Stimulated activated CD8-positive, alpha-beta memory T cell treated with anti-CD3 and anti-CD28 coated beads, Interleukin-7, amount 100 ng/mL, for 24 hours (primary cell): ENCODE measurements around the gene DEFB132.

Experiments
- DNase-seq: peaks from one replicate; pipeline ENCODE4 v3.0.0-alpha.2; 2020; ENCODE audit warnings: low read depth

Gene DEFB132

GRCh38 chr20:266596-267562 is 9.4 kb downstream of the DEFB132 start:
- DNase-seq: peak; percentile 89

DNA sequence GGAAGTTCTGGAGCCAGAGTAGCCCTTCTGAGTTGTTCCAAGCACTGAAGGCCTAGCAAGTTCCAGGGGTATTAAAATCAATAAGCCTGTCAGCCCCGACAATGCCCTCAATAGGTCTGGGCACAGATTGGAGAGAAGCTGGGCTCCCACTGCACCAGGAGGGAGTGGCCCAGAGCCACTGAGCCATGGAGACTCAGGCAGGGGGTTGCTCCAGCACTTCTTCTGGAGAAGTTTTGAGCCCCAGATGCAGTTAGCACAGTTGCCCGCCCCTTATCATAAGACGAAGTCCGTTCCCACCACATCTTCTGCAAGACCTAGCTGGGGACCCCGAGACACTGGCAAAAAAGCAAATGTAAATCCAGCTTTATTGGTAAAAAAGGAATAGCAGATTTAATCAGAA is 13.0 kb downstream of the DEFB132 start:
- DNase-seq: no peak

- no peak for DNase-seq
Measured at GRCh38 chr20:271069-271468, 13.5 kb downstream of the DEFB132 start.

DNA sequence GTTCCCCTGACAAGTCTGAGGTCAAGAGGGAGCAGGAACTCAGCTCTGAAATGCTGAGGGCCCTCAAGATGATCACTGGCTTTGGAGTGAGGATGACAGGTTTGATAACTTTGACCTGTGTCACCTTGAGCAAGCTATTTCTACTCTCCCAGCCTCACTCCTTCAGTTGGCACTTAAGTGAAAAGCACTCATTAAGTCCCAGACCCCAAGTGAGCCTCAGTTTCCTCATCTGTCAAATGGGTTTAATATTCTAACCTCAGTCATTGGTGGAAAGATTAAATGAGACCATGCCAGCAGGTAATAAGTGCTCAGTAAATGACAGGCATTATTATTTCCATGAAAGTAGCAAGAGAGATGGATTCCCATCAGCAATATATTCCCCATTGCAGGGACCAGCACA is 14.0 kb downstream of the DEFB132 start:
- DNase-seq: no peak

- no peak for DNase-seq
Measured at GRCh38 chr20:272718-273117, 15.2 kb downstream of the DEFB132 start.

GRCh38 chr20:273884-274283 is 16.4 kb downstream of the DEFB132 start:
- DNase-seq: no peak

DNA sequence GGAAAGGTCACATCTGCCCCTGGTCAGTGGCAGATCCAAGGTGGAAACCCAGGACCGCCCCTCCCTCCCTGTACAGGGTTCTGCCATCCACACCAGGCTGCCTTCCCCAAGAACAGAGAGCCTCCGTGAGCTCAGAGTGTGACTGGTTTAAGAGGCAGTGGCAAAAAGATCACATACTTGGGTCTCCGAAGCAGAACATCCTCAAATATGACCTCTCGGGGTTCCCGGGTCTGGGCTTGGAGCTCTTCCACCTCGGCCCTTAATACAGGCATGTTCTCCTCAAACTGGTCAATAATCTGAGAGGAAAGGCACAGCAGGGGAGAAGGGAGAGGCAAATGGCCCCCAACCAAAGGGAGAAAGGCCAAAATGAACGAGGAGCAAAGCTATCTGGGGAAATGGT is 18.3 kb downstream of the DEFB132 start:
- no peak for DNase-seq

- no peak for DNase-seq
Measured at GRCh38 chr20:276620-277495, 19.3 kb downstream of the DEFB132 start.

- no peak for DNase-seq
Measured at GRCh38 chr20:277496-277781, 19.9 kb downstream of the DEFB132 start.

- no peak for DNase-seq
Measured at GRCh38 chr20:278181-278580, 20.7 kb downstream of the DEFB132 start.

DNA sequence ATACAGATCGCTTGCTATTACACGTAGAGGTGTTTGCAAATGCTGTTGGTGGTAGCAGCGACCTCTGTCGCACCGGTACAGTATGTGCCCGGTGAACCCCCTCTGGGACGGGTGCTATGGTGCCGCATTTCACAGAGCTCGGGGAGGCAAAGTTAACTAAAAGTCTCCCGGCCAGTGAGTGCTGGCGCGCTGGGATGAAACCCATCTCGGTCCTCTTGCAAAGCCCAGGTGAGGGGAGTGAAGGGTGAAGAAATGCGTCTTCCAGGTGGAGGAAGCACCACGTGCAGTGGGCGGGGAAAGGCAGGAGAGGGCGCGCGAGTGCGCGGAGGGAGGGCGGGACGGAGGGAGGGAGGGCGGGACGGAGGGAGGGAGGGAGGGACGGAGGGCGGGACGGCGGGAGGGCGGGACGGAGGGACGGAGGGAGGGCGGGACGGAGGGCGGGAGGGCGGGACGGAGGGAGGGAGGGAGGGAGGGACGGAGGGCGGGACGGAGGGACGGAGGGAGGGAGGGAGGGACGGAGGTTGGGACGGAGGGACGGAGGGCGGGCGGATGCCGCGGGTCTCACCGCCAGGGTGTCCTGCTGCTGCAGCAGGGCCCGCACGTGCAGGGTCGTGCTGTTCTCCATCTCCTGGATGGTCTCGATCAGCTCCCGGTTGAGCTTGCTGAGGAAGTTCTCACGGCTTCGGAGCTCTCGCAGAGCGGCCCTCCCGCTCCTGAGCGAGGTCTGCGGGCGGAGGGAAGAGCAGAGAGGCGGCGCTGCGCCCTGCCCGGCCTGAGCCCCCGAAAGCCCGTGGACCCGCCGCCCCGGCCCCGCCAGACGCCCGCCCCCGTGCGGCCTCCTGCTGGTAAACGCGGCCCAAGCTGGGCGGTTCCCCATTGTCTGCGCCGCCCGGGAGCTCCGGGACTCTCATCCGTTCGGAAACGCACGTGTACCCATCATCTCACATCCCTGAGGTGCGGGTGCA is 21.4 kb downstream of the DEFB132 start:
- no peak for DNase-seq

DNA sequence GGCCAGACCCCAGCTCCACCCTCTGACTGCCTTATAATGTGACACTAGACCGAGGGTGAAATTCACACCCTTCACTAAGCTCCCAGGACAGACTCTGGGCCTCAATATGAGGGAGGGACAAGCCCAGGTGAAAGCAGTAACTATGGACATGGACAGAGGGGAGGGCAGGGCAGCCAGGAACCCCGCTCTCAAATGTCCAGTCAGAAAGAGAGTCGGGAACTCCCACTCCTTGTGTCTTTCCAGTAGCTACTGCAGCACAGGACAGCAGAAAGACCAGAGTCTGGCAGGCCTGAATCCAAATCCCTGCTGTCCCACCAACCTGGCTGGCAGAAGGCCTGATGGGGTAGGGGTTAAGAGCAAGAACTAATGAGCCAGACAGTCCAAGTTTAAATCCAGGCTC is 26.6 kb downstream of the DEFB132 start:
- DNase-seq: no peak

DNA sequence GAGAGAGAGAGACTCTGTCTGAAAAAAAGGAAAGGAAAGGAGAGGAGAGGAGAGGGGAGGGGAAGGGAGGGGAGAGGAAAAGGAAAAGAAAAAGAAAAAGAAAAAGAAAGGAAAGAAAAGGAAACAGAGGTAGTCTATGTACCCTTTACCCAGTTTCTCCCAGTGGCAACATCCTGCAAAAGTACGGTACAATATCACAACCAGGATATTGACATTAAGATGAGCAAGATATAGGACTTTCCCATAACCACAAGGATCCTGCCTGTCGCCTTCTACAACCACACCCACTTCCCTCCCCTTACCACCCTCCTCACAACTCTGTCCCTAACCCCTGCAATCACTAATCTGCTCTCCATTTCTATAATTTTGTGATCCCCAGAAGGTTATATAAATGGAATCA is 29.0 kb downstream of the DEFB132 start:
- DNase-seq: no peak

DNA sequence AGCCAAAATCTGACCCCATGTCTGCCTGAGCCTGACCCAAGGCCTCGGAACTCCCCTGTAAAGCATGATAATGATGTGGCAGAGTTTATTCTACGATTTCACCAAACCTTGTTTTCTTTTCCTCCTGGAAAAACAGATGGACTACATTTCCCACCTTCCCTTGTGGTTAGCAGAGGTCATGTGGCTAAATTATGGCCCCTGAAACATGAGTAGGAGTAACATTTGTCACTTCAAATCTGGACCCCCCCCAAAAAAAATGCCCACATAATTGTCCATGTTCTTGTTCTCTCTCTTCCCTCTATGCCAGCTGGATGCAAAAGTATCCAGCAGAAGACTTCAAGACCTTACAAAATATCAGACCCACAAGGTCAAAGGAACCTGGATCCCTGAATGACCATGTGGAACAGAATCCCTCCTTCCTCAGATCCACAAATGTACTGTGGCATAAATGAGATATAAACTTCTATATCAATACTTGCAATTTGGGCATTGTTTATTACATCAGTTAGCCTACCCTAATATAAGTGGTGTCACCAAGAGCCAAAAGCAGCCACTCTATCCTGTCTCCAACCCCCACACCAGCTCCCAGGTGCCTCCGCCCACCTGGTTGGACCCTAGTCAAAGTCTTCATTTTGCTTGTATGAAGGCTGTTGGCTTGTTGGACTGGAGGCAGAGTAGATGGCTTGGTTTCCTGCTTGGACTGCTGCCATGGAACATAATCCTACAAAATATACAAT is 31.6 kb downstream of the DEFB132 start:
- no peak for DNase-seq

DNA sequence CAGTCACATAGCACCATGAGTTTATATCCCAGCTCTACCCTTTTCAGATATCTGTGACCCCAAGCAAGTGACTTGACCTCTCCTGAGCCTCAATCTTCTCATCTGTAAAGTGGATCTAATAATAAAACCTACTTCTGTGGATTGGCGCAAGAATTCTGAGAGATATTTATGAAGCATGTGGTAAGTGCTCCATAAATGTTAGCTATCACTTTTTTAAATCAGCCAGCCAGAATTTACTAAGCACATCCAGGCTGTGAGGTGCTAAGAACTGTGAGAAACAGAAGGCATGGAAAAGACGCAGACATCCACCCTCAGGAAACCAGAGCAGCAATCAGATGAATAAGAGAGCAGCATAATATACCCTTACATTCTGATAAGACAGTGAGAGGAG is 32.2 kb downstream of the DEFB132 start:
- no peak for DNase-seq

DNA sequence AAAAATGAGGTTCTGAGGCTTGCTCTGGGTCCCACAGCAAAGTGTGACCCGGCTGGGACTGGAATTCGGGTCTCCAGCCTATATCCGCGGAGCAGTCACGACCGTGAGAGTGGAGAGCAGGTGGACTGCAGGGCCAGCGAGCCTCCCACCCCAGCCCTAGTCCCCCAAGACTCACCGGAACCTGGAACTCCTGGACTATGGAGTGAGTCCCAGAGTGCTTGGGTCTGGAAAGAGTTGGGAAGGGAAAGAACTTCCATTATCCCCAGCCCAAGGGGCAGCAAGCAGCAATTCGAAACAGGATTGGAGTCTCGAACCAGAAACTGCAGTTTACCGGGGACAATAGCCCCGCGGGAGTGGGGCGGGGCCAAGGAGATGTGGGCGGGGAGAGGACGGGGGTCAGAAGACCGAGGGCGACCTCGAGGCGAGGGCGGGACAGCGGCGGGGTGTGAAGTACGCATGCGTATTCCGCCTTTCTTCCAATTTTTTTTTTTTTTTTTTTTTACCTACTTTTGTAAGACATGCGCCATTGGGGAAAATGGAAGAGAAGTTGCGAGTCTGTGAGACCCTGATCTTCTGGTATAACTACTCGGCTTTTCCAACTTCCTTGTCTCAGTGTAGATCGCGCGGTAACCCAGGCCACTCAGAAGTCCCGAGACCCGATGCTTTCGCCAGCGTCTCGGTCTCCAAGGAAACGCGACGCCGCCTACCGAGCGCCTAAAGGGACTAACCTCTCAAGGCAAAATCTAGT is 32.7 kb downstream of the DEFB132 start, which contains the start of gene C20orf96:
C20orf96 (minus strand) TSS at position 667 of the 748 bp plus-strand sequence; CDS start at position 527, 140 bp downstream.
- DNase-seq: peak; percentile 73

- DNase-seq: no peak
Measured at GRCh38 chr20:294602-295001, 37.1 kb downstream of the DEFB132 start.

DNA sequence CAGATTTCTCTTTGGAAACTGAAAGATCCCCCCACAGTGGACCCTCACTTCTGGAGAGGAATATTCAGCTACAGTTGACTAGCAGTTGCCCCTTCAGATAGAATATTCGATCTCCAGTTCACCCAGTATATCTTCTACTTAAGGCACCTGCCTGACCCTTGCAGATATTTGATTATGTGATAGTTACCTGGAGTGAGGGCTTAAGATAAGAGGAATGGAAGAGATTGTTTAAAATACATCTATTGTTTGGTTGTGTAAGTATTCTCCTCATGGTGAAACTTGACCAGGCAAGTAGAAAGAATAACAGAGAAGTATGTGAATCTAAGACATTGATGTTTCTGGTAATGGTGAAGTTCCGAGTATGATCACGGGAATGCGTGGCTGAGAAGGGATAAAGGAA is 38.3 kb downstream of the DEFB132 start:
- DNase-seq: no peak

DNA sequence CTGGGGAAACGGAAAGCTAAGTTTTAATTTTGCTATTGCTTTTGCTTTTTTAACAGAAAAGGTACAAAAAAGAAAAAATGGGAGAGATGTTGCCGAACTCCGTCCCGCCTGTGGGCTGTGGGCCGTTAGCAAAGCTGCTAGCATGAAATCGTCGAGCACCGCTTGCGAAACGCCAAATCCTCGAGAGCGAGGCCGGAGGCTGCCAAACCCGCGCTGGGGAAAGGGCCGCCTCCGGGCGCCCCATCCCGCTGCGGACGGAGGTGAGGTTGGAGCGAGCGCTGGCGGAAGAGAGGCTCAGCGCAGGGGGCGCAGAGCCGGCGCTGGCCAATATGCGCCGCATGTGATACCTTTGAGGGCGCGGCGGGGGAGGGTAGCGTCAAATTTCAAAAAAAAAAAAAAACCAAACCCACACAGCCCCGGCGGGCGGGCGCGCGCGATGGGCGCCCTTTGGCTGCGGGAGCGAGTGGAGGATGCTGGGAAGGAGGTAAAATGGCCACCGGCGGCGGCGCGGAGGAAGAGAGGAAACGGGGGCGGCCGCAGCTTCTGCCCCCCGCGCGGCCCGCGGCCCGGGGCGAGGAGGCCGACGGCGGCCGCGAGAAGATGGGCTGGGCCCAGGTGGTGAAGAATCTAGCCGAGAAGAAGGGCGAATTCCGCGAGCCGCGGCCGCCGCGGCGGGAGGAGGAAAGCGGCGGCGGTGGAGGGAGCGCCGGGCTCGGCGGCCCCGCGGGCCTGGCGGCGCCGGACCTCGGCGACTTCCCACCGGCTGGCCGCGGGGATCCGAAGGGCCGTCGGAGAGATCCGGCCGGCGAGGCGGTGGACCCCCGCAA is 39.8 kb downstream of the DEFB132 start, which contains the start of gene ZCCHC3:
ZCCHC3 (plus strand) TSS at position 473 of the 827 bp plus-strand sequence; CDS start at position 490, 17 bp downstream.
- peak; percentile 59 for DNase-seq
